ENCODE results near the gene RGS7.

Gene RGS7

GRCh38 chr1:241130881-241131280 lies 226.1 kb downstream of the RGS7 start:
- no peak for TF ChIP-seq CTCF (IDR thresholded peaks at IDR 0.05; ENCODE audit: low read depth, low read length)
- no peak overlapping the region for H3K4me3 ChIP-seq (ENCODE audit: low read depth, low read length)
- in situ Hi-C loops (cut with HindIII; ENCODE audit: low sequenced_read_pairs): no loop called here
- DNase-seq (ENCODE audit: low read depth, low spot score): no peak

GRCh38 chr1:241129207-241129960 lies 227.6 kb downstream of the RGS7 start:
- in situ Hi-C loops (cut with HindIII; ENCODE audit: low sequenced_read_pairs): no loop called here
- no peak for TF ChIP-seq CTCF (IDR thresholded peaks at IDR 0.05; ENCODE audit: low read depth, low read length)
- H3K4me3 ChIP-seq (ENCODE audit: low read depth, low read length): no peak overlapping the region
- no peak for DNase-seq (ENCODE audit: low read depth, low spot score)

- no peak for DNase-seq (ENCODE audit: low read depth, low spot score)
- TF ChIP-seq CTCF (IDR thresholded peaks at IDR 0.05; ENCODE audit: low read depth, low read length): no peak
- H3K4me3 ChIP-seq (ENCODE audit: low read depth, low read length): no peak overlapping the region
- in situ Hi-C loops (cut with HindIII; ENCODE audit: low sequenced_read_pairs): no loop called here
These were observed 231.7 kb downstream of the RGS7 start for GRCh38 chr1:241125286-241125685.

- no peak for TF ChIP-seq CTCF (IDR thresholded peaks at IDR 0.05; ENCODE audit: low read depth, low read length)
- no peak overlapping the region for H3K4me3 ChIP-seq (ENCODE audit: low read depth, low read length)
- in situ Hi-C loops (cut with HindIII; ENCODE audit: low sequenced_read_pairs): no loop called here
- no peak for DNase-seq (ENCODE audit: low read depth, low spot score)
These were observed 239.0 kb downstream of the RGS7 start for GRCh38 chr1:241118049-241118448.

GRCh38 chr1:241115784-241116183 lies 241.2 kb downstream of the RGS7 start:
- DNase-seq (ENCODE audit: low read depth, low spot score): no peak
- in situ Hi-C loops (cut with HindIII; ENCODE audit: low sequenced_read_pairs): no loop called here
- no peak for TF ChIP-seq CTCF (IDR thresholded peaks at IDR 0.05; ENCODE audit: low read depth, low read length)
- H3K4me3 ChIP-seq (ENCODE audit: low read depth, low read length): no peak overlapping the region

GRCh38 chr1:241114699-241115233 lies 242.2 kb downstream of the RGS7 start:
- in situ Hi-C loops (cut with HindIII; ENCODE audit: low sequenced_read_pairs): no loop called here
- no peak for DNase-seq (ENCODE audit: low read depth, low spot score)
- no peak overlapping the region for H3K4me3 ChIP-seq (ENCODE audit: low read depth, low read length)
- no peak for TF ChIP-seq CTCF (IDR thresholded peaks at IDR 0.05; ENCODE audit: low read depth, low read length)
